Keratinocyte (primary cell): ENCODE results near the gene DIS3L2. TPM values are rescaled to one million over a fixed set of nuclear protein-coding genes. Genes with fewer than 3 reads are reported as not detected.

Source experiments
- DNase-seq: peaks from one replicate; pipeline ENCODE4 v3.0.0-alpha.2; 2011; ENCODE audit warnings: low read depth, missing footprints, low spot score
- FAIRE-seq: peaks from 2 replicates; lab custom pipeline; 2011; peaks lifted over from hg19 to GRCh38; lab: Jason Lieb, UNC
- H2AFZ ChIP-seq: 2 replicates; pipeline ENCODE4 v1.6.0; 2012; ENCODE audit warnings: low read length, control low read depth, inconsistent platforms; ENCODE audit not compliant: control insufficient read depth
- H3K27ac ChIP-seq: 2 replicates; pipeline ENCODE4 v1.5.1; 2011; ENCODE audit warnings: low read length; ENCODE audit not compliant: control insufficient read depth, insufficient read depth
- H3K27me3 ChIP-seq: 3 replicates; pipeline ENCODE4 v1.6.0; 2011; ENCODE audit warnings: low read length; ENCODE audit not compliant: control insufficient read depth, insufficient read depth; ENCODE audit errors: extremely low read depth
- H3K36me3 ChIP-seq, 2 experiments: 2 replicates in 1 of 2; 3 replicates in 1 of 2; pipeline ENCODE4 v1.5.1; 2011; ENCODE audit warnings: low read length in 2 of 2, mild to moderate bottlenecking in 1 of 2; ENCODE audit not compliant: control insufficient read depth in 2 of 2, insufficient read depth in 2 of 2; ENCODE audit errors: extremely low read depth in 1 of 2
- H3K4me1 ChIP-seq: 3 replicates; pipeline ENCODE4 v1.5.1; 2011; ENCODE audit warnings: low read length; ENCODE audit not compliant: control insufficient read depth, insufficient read depth; ENCODE audit errors: extremely low read depth
- H3K4me2 ChIP-seq: 3 replicates; pipeline ENCODE4 v1.6.0; 2011; ENCODE audit warnings: low read depth, low read length; ENCODE audit not compliant: control insufficient read depth, insufficient read depth; ENCODE audit errors: extremely low read depth
- H3K4me3 ChIP-seq, 3 experiments: fragments of 200-600 bp in 1 of 3; sonication (generic) in 1 of 3; 2 replicates in 2 of 3; 3 replicates in 1 of 3; pipeline ENCODE4 v1.5.1; 2011 to 2016; ENCODE audit warnings: low read length in 3 of 3, mild to moderate bottlenecking in 3 of 3, control low read depth in 2 of 3, inconsistent platforms in 1 of 3, low read depth in 1 of 3, mixed read lengths in 1 of 3, mixed run types in 1 of 3, moderate library complexity in 1 of 3; ENCODE audit not compliant: control insufficient read depth in 2 of 3, insufficient read depth in 2 of 3; ENCODE audit errors: extremely low read depth in 1 of 3
- H3K79me2 ChIP-seq: 2 replicates; pipeline ENCODE4 v1.6.0; 2012; ENCODE audit warnings: low read length; ENCODE audit not compliant: control insufficient read depth, insufficient read depth
- H3K9ac ChIP-seq: 3 replicates; pipeline ENCODE4 v1.6.0; 2011; ENCODE audit warnings: low read length; ENCODE audit not compliant: control insufficient read depth, insufficient read depth; ENCODE audit errors: extremely low read depth
- H3K9me1 ChIP-seq: 3 replicates; pipeline ENCODE4 v1.6.0; 2011; ENCODE audit warnings: low read length; ENCODE audit not compliant: control insufficient read depth, insufficient read depth; ENCODE audit errors: extremely low read depth
- H3K9me3 ChIP-seq: 2 replicates; pipeline ENCODE4 v1.5.1; 2012; ENCODE audit warnings: low read depth, low read length; ENCODE audit not compliant: control insufficient read depth
- H4K20me1 ChIP-seq: 3 replicates; pipeline ENCODE4 v1.6.0; 2011; ENCODE audit warnings: low read length; ENCODE audit not compliant: control insufficient read depth, insufficient read depth; ENCODE audit errors: extremely low read depth
- CTCF ChIP-seq, 3 experiments: IDR thresholded peaks in 1 of 3; conservative IDR thresholded peaks in 1 of 3; optimal IDR thresholded peaks in 1 of 3; 2 replicates in 2 of 3; 3 replicates in 1 of 3; pipeline versions ENCODE3 to v1.5.1; 2011; ENCODE audit warnings: low read length in 3 of 3, mild to moderate bottlenecking in 3 of 3, moderate library complexity in 2 of 3, control low read depth in 1 of 3, inconsistent platforms in 1 of 3; ENCODE audit not compliant: insufficient read depth in 2 of 3; ENCODE audit errors: extremely low read depth in 1 of 3
- EZH2 ChIP-seq: IDR thresholded peaks from one replicate; pipeline ENCODE4 v1.6.1; 2012; ENCODE audit warnings: inconsistent platforms, mild to moderate bottlenecking, low read length, moderate library complexity
- dilution Hi-C: fragments of 300-500 bp; cut with MboI; formaldehyde crosslinking; loops from one replicate; pipeline ENCODE4 v1.7.0; 2020; ENCODE audit warnings: low sequenced_read_pairs; ENCODE audit not compliant: extremely low pct_ligation_motif_present
- polyA plus RNA-seq, 5 experiments: library from polyadenylated mRNA; depleted of rRNA in 3 of 5; stranded (reverse) in 3 of 5; stranded (forward) in 1 of 5; unstranded in 1 of 5; fragments of >200 nt; gene quantifications; 1 replicate in 1 of 5; 2 replicates in 3 of 5; 3 replicates in 1 of 5; pipeline versions ENCODE4 v1.2.1 to v1.2.3, GENCODE V29; 2011 to 2012; ENCODE audit warnings: missing spikeins in 2 of 5, low read depth in 1 of 5, low replicate concordance in 1 of 5

Gene DIS3L2
- polyA plus RNA-seq, 1 donor (not counting 4 experiments of a cell fraction or from before 2014, with no cell fraction given) = 8.6 TPM

- Histone ChIP-seq H3K9me3 (no peaks in the 10 kb centered on the region), H3K27ac (no peak overlapping the region), H3K79me2 (no peaks in the 10 kb centered on the region), H3K4me1 (peaks cover 31% of the 10 kb centered on the region), H3K36me3 (no peaks in the 10 kb centered on the region), H3K9me1 (no peaks in the 10 kb centered on the region), H4K20me1 (no peaks in the 10 kb centered on the region), H3K27me3 (no peaks in the 10 kb centered on the region), H3K9ac (no peak overlapping the region), H3K4me2 (no peak overlapping the region), H2AFZ (no peak overlapping the region), H3K4me3 (no peak overlapping the region)
- dilution Hi-C loops = no loop called here
- FAIRE-seq (no peak), DNase-seq (no peak)
- TF ChIP-seq EZH2 = no peak
- no peak for TF ChIP-seq CTCF (optimal IDR thresholded peaks at IDR 0.05 in 1 of 3, IDR thresholded peaks at IDR 0.05 in 1 of 3, conservative IDR thresholded peaks at IDR 0.05 in 1 of 3; ENCODE audit: extremely low read depth in 1 of 3, insufficient read depth in 2 of 3, low read length in 3 of 3)
These were observed 358.9 kb downstream of the DIS3L2 start for GRCh38 chr2:232320443-232320803.

- no peaks in the 10 kb centered on the region for H4K20me1 ChIP-seq
- no peak overlapping the region for H3K9ac ChIP-seq
- TF ChIP-seq CTCF (optimal IDR thresholded peaks at IDR 0.05 in 1 of 3, IDR thresholded peaks at IDR 0.05 in 1 of 3, conservative IDR thresholded peaks at IDR 0.05 in 1 of 3; ENCODE audit: extremely low read depth in 1 of 3, insufficient read depth in 2 of 3, low read length in 3 of 3) (peak in 1 of 3 experiments; percentile 6), EZH2 (no peak)
- H3K36me3 ChIP-seq = no peaks in the 10 kb centered on the region
- H3K27ac ChIP-seq = no peak overlapping the region
- H3K9me1 ChIP-seq = no peaks in the 10 kb centered on the region
- H2AFZ ChIP-seq = no peak overlapping the region
- dilution Hi-C loops = no loop called here
- no peaks in the 10 kb centered on the region for H3K9me3 ChIP-seq
- FAIRE-seq (no peak), DNase-seq (no peak)
- no peak overlapping the region for H3K4me3 ChIP-seq
- no peak overlapping the region for H3K4me2 ChIP-seq
- H3K27me3 ChIP-seq = no peaks in the 10 kb centered on the region
- H3K79me2 ChIP-seq = no peaks in the 10 kb centered on the region
- peaks cover 24% of the 10 kb centered on the region for H3K4me1 ChIP-seq
These were observed 359.8 kb downstream of the DIS3L2 start for GRCh38 chr2:232321156-232321816.
